ENCODE results near the gene TCF23. TPM values are rescaled to one million over a fixed set of nuclear protein-coding genes. Genes with fewer than 3 reads are reported as not detected.
A peak's percentile ranks its signal among the peaks of the same experiment; 100 is the strongest.
"Not testable (repeated sequence)": the region's sequence is repeated elsewhere in the genome, so short reads cannot be mapped to it uniquely, and the experiment has no call there.

TCF23 gene
- total RNA-seq, 1 donor from 2014 or later, result 0.42 TPM

- no peak for DNase-seq (ENCODE audit: low spot score)
Observed at GRCh38 chr2:27189989-27190388, 41.2 kb downstream of the TCF23 start.

GRCh38 chr2:27191070-27191829, 42.4 kb downstream of the TCF23 start:
- DNase-seq (ENCODE audit: low spot score), result peak; percentile 68

GRCh38 chr2:27194538-27195354, 45.9 kb downstream of the TCF23 start:
- no peak for DNase-seq (ENCODE audit: low spot score)

- DNase-seq (ENCODE audit: low spot score), result not testable (repeated sequence)
Observed at GRCh38 chr2:27195799-27196198, 47.0 kb downstream of the TCF23 start.

- DNase-seq (ENCODE audit: low spot score), result not testable (repeated sequence)
Observed at GRCh38 chr2:27198068-27198467, 49.3 kb downstream of the TCF23 start.

- DNase-seq (ENCODE audit: low spot score), result no peak
Observed at GRCh38 chr2:27198627-27199026, 49.8 kb downstream of the TCF23 start.

- no peak for DNase-seq (ENCODE audit: low spot score)
Observed at GRCh38 chr2:27199241-27199640, 50.4 kb downstream of the TCF23 start.

- DNase-seq (ENCODE audit: low spot score), result no peak
Observed at GRCh38 chr2:27201675-27202074, 52.9 kb downstream of the TCF23 start.

- no peak for DNase-seq (ENCODE audit: low spot score)
Observed at GRCh38 chr2:27202854-27203253, 54.0 kb downstream of the TCF23 start.

GRCh38 chr2:27203741-27204140, 54.9 kb downstream of the TCF23 start:
- no peak for DNase-seq (ENCODE audit: low spot score)

- DNase-seq (ENCODE audit: low spot score), result no peak
Observed at GRCh38 chr2:27204566-27204965, 55.8 kb downstream of the TCF23 start.

- DNase-seq (ENCODE audit: low spot score), result no peak
Observed at GRCh38 chr2:27205206-27205605, 56.4 kb downstream of the TCF23 start.

GRCh38 chr2:27206346-27206745, 57.5 kb downstream of the TCF23 start:
- DNase-seq (ENCODE audit: low spot score), result no peak

Other genes with a start within 250 kb of the TCF23 start
- 29.4 TPM for gene MAPRE3, start 178.4 kb upstream of the TCF23 start, total RNA-seq
- gene TMEM214, start 116.0 kb upstream of the TCF23 start, total RNA-seq, result 89.6 TPM
- gene AGBL5, start 97.3 kb upstream of the TCF23 start, total RNA-seq, result 22.0 TPM
- gene OST4, start 77.3 kb upstream of the TCF23 start, total RNA-seq, result 398 TPM
- gene EMILIN1, start 70.4 kb upstream of the TCF23 start, total RNA-seq, result 65.8 TPM
- gene KHK, start 62.2 kb upstream of the TCF23 start, total RNA-seq, result 2.6 TPM
- 1.9 TPM for gene CGREF1, start 29.9 kb upstream of the TCF23 start, total RNA-seq
- 0.78 TPM for gene ABHD1, start 25.2 kb upstream of the TCF23 start, total RNA-seq
- gene PREB, start 14.4 kb upstream of the TCF23 start, total RNA-seq, result 45.6 TPM
- not detected for gene PRR30, start 9.6 kb upstream of the TCF23 start, total RNA-seq
- gene ATRAID, start 63.0 kb downstream of the TCF23 start, total RNA-seq, result 131 TPM
- 42.1 TPM for gene SLC5A6, start 63.3 kb downstream of the TCF23 start, total RNA-seq
- gene CAD, start 68.4 kb downstream of the TCF23 start, total RNA-seq, result 63.6 TPM
- not detected for gene SLC30A3, start 114.0 kb downstream of the TCF23 start, total RNA-seq
- not detected for gene DNAJC5G, start 126.4 kb downstream of the TCF23 start, total RNA-seq
- gene TRIM54, start 133.4 kb downstream of the TCF23 start, total RNA-seq, result 0.18 TPM
- 0.68 TPM for gene UCN, start 159.4 kb downstream of the TCF23 start, total RNA-seq
- 77.1 TPM for gene MPV17, start 174.1 kb downstream of the TCF23 start, total RNA-seq
- 109 TPM for gene GTF3C2, start 207.8 kb downstream of the TCF23 start, total RNA-seq
- gene EIF2B4, start 221.3 kb downstream of the TCF23 start, total RNA-seq, result 37.8 TPM
- 102 TPM for gene SNX17, start 221.6 kb downstream of the TCF23 start, total RNA-seq
- gene ZNF513, start 231.7 kb downstream of the TCF23 start, total RNA-seq, result 39.3 TPM